Epidermal melanocyte (primary cell): ENCODE data around the gene ALPG.
A peak's percentile ranks its signal among the peaks of the same experiment; 100 is the strongest.
"Not testable (repeated sequence)": the region's sequence is repeated elsewhere in the genome, so short reads cannot be mapped to it uniquely, and the experiment has no call there.

ENCODE experiments used
- DNase-seq: peaks from one replicate; pipeline ENCODE4 v3.0.0; 2011; ENCODE audit warnings: low spot score; ENCODE audit not compliant: insufficient read length

Gene ALPG

GRCh38 chr2:232419245-232420072, 12.8 kb downstream of the ALPG start:
- DNase-seq: peak; percentile 8

GRCh38 chr2:232420073-232420454, 13.4 kb downstream of the ALPG start:
- DNase-seq: no peak

- peak; percentile 15 for DNase-seq
Measured at GRCh38 chr2:232420463-232421188, 14.0 kb downstream of the ALPG start.

DNA sequence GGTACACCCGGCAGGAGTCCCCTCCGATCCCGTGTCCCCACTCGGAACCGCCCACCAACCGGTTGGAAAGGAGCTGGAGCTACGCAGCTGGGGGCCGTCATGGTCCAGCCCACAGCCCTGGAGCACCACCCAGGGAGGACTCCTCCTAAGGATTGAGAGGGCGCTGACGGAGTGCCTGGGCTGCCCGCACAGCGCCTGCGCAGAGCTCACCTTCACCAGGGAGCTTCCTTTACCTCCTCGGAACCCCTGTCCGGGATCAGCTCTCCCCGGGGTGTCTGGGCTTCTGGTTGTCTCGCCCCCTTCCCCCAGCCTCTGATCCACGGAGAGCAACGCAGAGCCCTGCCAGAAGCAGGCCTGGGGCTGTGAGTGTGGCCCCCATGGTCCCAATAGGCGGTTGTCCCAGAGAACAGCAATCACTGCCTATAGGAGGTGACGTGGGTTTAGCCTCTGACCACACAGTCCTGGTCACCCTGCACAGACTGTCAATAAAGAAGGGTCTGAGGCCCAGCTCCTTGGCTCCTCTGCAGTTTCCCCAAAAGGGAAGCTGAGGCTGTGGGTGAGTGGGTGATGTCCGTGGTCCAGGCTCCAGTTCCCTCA, 14.6 kb downstream of the ALPG start:
- peak; percentile 11 for DNase-seq

DNA sequence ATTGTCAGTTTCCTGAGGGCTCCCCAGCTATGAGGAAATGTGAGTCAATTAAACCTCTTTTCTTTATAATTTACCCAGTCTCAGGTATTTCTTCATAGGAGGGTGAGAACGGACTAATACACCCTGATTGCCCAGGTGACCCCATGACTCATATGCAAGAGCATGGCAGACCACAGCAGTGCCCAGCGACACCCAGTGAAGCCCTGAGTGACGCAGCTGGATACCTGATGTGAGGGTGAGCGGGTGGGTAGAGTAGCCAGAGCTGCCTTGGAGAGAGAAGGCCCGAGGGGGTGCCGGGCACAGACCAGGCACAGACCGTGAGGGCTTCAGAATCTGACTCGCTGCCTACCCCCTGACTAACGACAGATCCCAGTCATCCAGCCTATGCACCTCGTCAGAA, 15.4 kb downstream of the ALPG start:
- DNase-seq: no peak

DNA sequence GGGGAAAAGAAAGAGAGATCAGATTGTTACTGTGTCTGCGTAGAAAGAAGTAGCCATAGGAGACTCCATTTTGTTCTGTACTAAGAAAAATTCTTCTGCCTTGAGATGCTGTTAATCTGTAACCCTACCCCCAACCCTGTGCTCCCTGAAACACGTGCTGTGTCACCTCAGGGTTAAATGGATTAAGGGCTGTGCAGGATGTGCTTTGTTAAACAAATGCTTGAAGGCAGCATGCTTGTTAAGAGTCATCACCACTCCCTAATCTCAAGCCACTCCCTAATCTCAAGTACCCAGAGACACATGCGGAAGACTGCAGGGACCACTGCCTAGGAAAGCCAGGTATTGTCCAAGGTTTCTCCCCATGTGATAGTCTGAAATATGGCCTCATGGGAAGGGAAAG, 16.4 kb downstream of the ALPG start:
- not testable (repeated sequence) for DNase-seq

- not testable (repeated sequence) for DNase-seq
Measured at GRCh38 chr2:232423407-232423806, 16.8 kb downstream of the ALPG start.

GRCh38 chr2:232431705-232432590, 25.3 kb downstream of the ALPG start:
- DNase-seq: no peak

DNA sequence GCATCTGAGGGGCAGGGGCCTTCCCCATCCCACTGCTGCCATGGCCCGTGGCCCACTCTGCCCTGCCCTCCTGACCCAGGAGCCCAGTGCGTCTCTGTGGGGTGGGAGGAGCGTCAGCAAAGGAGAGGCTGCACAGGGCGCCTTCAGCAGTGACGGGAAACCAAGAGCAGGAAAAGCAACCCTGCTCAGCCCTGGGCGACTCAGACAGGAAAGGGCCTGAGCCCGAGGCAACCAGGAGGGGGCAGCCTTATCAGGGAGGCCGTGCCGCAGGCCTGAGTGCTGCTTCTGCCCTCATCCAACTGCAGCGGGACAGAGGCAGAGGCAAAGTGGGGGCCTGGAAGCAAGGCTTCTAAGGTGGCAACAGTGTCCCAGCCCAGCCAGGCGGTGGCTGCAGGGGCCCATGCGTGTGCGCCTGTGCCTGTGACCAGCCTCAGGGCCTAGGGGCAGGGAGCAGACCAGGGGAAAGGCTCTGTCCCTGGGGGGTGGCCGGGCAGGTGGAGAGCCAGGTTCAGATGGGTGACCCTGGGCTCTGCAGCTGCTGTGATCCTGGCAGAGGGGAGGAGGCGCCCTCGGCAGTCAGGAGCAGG, 26.0 kb downstream of the ALPG start:
- no peak for DNase-seq

- DNase-seq: not testable (repeated sequence)
Measured at GRCh38 chr2:232433622-232434021, 27.0 kb downstream of the ALPG start.

GRCh38 chr2:232434091-232434490, 27.4 kb downstream of the ALPG start:
- no peak for DNase-seq

GRCh38 chr2:232434563-232435374, 28.1 kb downstream of the ALPG start:
- no peak for DNase-seq

DNA sequence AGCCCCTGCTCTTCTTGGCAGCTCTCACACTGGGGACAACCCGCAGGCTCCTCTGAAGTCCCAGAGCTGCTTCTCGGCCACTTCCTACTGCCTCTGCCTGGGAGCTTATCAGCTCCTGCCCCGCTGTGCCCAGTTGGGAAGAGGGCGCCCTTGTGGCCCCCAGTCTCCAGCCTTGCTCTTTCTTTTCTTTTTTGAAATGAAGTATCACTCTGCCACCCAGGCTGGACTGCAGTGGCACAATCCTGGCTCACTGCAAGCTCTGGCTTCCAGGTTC, 28.7 kb downstream of the ALPG start:
- no peak for DNase-seq

GRCh38 chr2:232435805-232436204, 29.2 kb downstream of the ALPG start:
- no peak for DNase-seq

DNA sequence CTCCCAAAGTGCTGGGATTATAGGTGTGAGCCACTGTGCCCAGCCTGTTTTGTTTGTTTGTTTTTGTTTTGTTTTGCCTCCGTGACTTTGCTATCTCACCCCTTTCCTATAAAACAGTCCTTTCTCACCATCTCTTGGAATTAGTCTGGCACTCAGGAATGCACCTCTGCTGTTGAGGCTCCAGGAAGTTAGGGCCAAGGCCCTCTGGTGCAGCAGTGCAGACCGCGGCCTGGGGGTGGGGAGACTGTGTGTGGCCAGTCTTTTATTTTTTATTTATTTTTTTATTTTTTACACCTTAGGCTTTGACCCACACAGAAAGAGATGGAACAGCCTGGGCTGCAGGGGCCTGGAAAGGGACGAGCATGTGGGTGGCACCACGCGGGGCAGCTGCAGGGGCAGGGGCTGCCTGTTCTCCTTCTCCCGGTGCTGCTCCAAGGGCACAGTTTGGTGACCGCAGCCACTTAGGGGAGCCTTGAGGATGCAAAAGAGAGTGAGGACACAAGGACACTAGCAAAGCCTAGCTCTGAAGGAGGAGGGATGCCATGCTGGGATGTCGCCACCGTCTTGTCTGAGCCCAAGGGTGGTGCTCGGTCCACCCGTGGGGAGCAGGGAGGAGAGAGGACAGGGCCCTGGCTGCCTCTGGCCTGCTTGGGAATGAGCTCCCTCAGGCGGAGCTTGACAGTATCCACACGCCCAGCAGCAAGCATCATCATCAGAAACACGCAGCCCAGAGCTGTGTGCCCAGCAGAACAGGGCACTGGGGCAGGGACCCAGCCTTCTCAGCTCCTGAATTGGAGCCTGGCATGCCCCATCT, 29.9 kb downstream of the ALPG start:
- no peak for DNase-seq

DNA sequence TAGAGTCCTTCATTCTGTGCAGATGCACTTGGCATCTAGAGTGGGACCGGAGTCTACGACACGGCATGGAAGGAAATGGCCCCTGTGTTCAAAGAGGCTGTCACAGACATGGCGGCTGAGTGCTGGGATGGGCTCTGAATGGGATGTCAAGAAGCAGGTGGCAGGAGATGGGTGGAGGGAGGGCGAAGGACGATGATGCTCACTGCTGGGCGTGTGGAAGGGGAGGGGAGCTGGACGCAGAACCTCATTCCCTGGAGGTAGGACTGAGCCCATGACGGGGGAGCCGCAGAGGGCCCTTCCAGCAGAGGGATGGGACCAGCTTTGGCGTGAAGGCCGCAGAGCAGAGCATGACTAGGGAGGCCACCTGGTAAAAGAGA, 30.5 kb downstream of the ALPG start:
- DNase-seq: no peak

GRCh38 chr2:232438091-232438490, 31.4 kb downstream of the ALPG start:
- DNase-seq: no peak

GRCh38 chr2:232438951-232439757, 32.5 kb downstream of the ALPG start:
- no peak for DNase-seq

DNA sequence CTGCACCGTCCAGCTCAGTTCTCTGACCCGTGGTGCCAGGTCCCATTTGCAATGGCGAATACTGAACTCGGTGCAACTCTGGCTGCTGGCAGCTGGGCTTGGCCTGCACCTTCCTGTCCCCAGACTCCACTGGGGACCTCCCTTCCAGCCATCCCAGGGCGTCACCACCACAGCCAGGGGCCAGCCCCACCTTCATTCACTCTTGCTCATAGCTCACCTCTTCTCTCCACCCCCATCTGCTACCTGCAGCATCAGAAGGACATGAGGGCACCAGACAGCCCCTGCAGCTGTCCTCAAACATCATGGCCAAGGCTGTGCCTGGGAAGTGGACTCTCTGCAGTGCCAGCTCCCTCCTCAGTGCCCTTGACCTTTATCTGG, 33.1 kb downstream of the ALPG start:
- DNase-seq: no peak
